COLO668 (cell line): ENCODE data around the gene CDPF1.
A peak's percentile ranks its signal among the peaks of the same experiment; 100 is the strongest.

Source experiments
- DNase-seq: peaks from one replicate; lab custom pipeline; 2025; ENCODE audit not compliant: unreplicated experiment; lab: John Stamatoyannopoulos, UW

Gene CDPF1

GRCh38 chr22:46259374-46259773 is 9.3 kb upstream of the CDPF1 start:
- DNase-seq: no peak

- no peak for DNase-seq
Measured at GRCh38 chr22:46256358-46256958, 6.4 kb upstream of the CDPF1 start.

- no peak for DNase-seq
Measured at GRCh38 chr22:46251816-46252380, 1.8 kb upstream of the CDPF1 start.

- no peak for DNase-seq
Measured at GRCh38 chr22:46251266-46251665, 1.2 kb upstream of the CDPF1 start.

DNA sequence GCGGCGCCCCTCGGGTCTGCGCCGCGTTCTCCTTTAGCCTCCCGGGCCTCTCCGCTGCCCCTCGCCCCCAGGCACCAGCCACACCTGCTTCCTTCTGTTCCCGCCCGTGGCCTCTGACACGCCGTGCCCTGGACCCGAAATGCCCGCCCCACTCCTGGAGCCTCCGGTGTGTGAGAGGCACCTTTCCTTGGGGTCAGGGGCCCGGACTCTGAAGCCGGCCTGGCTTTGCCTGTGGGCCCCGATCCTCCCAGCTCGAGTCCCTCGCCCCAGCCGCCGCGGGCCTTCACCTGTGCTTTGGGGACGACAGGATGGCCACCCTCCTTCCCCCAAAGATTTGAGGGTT is 661 bp upstream of the CDPF1 start:
- DNase-seq: peak; percentile 54

GRCh38 chr22:46247443-46247975 is 2.6 kb downstream of the CDPF1 start:
- DNase-seq: no peak

DNA sequence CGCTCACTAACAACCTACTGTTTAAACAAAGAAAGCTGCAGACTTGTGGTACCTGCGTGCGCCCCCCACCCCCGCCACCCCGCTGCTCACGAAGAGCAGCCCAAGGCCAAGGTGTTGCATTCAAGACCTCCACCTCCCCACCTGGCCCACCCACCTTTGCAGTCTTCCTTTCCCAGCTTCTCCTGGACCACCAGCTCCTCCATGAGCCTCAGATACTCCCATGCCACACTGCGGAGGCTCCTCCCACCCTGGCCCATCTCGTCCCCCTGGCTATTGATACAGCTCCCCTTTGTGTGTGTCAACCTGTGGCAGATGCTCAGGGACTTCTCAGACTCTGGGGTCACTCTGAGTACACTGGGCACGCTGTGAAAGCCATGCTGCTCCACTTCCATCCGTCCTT is 3.9 kb downstream of the CDPF1 start:
- no peak for DNase-seq

DNA sequence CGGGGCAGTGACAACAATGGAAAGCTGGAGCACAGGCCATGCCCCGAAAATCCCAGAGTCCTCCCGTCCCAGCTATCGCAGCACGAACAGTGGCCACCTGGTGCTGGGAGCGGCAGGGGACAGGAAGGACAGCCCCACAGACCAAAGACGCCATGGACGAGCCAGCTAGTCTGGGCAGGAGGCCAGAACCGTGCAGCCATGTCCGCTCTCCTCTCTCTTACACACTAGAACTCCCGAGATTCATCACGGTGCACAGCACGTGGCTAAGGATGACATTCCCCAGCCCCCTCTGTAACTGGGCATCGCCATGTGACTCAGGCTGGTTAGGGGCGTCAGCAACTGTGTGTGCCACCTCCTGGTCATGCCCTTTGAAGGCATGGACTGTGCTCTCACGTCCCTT is 4.6 kb downstream of the CDPF1 start:
- no peak for DNase-seq

DNA sequence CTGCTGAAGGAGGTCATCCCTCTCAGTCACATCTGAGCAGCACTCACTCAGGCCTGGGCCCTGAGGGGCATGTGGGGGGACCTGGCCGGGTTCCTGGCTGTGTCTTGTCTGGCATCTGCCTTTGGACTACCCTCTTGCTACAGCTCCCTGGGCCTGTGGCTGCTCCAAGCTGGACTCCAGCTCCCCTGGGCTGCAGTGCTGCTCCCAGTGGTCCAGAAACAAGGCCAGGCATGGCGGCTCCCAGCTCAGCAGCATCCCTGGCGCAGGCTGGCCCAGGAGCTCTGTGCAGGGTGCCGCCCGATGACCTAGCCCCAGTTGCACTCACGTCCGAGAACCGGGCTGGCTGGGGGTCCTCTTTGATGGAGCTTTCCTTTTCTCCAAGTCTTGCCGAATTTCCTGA is 5.3 kb downstream of the CDPF1 start:
- no peak for DNase-seq

GRCh38 chr22:46242076-46242475 is 8.0 kb downstream of the CDPF1 start:
- DNase-seq: no peak

DNA sequence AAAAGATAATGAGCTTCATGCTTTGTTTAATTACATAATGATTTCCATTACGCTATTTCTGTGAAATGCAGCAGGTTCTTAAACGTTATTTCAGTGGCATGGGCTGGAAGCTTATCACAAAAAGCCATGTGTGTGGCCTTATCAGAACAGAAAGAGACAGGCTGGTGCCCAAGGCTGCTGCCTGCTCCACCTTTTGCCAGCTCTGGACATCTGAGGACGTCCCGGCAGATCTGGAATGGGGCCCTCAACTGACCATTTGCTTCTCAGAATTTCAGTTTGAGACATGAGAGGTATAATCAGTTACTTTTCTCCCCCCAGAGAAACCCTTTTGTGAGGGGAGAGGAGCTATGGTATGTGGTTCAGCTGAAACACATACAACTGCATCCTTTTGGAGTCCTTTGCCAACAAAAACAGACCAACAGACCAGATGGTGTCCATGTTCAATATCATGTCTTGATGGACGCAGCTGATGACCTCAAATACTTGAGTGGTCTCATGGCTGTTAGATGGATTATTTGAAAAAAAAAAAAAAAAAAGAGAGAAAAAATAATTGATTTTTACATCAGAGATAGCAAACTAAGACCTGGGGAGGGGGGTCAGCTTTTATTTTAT is 8.6 kb downstream of the CDPF1 start:
- DNase-seq: no peak

- no peak for DNase-seq
Measured at GRCh38 chr22:46240907-46241306, 9.2 kb downstream of the CDPF1 start.

GRCh38 chr22:46240506-46240905 is 9.6 kb downstream of the CDPF1 start:
- DNase-seq: no peak

- DNase-seq: no peak
Measured at GRCh38 chr22:46240073-46240472, 10.0 kb downstream of the CDPF1 start.

- DNase-seq: no peak
Measured at GRCh38 chr22:46239261-46240048, 10.6 kb downstream of the CDPF1 start.

DNA sequence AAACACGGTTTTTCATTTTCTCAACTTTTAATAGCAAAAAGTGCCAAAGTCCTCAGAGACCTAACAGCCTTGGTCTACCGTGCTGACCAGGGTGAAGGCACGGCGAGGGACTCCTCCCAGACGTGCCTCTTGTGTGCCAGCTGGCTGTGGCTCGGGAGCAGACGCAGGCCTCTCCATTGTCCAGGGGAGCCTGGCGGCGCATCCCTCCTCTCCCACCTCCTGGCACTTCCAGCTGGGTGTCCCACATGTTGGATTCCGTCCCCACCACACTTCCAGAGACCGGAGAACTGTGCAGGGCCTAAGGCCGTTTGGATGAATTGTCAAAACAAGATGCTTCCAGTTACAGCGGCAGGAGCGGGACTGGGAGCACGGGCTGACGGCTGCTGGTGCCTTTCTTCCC is 11.6 kb downstream of the CDPF1 start:
- DNase-seq: no peak

DNA sequence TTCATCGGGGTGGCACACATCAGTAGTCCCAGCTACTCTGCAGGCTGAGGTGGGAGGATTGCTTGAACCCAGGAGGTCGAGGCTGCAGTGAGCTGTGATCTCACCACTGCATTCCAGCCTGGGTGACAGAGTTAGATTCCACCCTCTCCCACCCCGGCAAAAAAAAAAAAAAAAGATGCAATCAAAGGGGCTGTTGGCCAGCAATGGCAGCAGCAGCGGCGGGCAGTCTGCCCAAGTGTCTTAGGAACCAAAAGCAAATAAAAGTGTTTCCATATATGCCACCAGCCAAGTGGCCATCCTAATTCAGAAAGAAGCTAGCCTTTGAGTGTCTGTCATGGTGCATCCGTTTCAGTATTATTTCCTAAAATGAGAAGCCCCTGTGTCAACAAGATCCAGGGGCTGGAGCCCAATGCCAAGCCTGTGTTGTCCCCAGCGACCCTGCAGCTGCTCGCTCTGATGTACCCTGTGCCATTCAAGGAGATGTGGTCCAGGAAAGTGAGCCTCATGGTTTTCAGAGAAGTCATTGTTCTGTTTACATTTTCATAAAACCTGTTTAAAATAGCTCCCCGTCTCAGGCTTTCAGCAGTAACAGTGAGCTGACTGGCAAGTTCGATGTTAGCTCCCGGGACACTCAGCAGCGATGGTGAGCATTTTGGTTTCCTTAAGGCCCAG is 12.5 kb downstream of the CDPF1 start:
- DNase-seq: no peak

DNA sequence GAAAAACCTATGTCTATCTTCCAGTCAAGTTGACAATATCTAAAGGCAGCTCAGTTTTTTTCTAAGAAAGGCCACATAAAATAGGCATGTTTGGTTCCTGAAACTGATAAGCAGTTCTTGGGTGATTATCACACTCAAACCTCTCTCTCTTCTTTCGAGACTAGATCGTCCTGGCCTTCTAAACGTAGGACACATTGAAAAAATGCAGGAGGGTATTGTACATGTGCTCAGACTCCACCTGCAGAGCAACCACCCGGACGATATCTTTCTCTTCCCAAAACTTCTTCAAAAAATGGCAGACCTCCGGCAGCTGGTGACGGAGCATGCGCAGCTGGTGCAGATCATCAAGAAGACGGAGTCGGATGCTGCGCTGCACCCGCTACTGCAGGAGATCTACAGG is 15.1 kb downstream of the CDPF1 start:
- no peak for DNase-seq

DNA sequence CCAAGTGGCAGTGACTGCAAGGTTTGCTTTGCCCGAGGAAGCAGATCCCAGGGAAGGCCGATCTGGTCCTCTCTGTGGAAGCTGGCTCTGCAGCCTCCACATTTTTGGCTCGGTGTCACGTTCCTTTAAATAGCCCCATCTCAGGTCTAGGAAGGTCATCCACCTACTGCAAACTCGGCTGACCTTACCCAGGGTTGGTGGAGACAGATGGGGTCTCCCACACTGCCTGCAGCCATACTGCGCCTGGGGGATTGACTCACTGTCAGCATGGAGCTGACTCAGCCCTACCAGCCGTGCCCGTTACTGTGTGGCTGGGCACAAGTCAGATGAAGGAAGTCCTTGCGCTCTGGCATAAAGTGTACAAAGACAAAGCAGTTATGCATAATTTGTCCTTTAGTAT is 16.9 kb downstream of the CDPF1 start:
- DNase-seq: no peak

GRCh38 chr22:46230262-46230901 is 19.7 kb downstream of the CDPF1 start:
- no peak for DNase-seq

DNA sequence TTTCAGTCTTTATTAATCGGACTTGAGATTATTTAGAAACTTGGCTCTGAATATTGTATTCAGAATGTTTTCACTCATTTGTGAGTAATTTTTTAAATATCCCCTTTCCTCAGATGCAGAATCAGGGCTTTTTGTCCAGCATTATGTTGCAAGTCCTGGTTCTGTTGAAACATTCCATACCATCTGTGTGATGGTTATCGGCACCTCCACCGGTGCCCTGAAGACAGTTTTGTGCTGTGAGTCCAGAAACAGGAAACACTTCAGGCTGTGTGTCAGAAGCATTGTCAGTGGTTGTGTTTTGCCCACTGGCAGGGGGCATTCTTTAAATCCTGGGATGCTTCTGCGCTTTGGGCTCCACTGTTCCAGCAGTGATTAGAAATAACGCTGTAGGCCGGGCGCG is 20.4 kb downstream of the CDPF1 start:
- no peak for DNase-seq
